Subcutaneous adipose tissue (tissue), 4 donors: ENCODE data around the gene GALE. TPM values are rescaled to one million over a fixed set of nuclear protein-coding genes. Genes with fewer than 3 reads are reported as not detected.

Source experiments
- CTCF ChIP-seq: fragments of 450-650 bp; IDR thresholded peaks from one replicate; pipeline ENCODE4 v1.5.1; 2016; ENCODE audit warnings: low read depth, mild to moderate bottlenecking, control low read depth, antibody characterized with exemption, moderate library complexity
- total RNA-seq, 4 donors: library from RNA; depleted of rRNA; stranded (reverse); fragments of >200 nt; gene quantifications; one replicate each; pipeline ENCODE4 v1.1.0, GENCODE V29; 2016

Gene GALE
- total RNA-seq, 4 donors from 2014 or later = 11.9 to 15.8 (median 13.9) TPM

GRCh38 chr1:23805025-23805424, 4.5 kb upstream of the GALE start:
- TF ChIP-seq CTCF = no peak

GRCh38 chr1:23804183-23804835, 3.8 kb upstream of the GALE start:
- TF ChIP-seq CTCF = no peak

- no peak for TF ChIP-seq CTCF
These were observed 3.1 kb upstream of the GALE start for GRCh38 chr1:23803674-23804073.

GRCh38 chr1:23801876-23802275, 1.3 kb upstream of the GALE start:
- no peak for TF ChIP-seq CTCF

- TF ChIP-seq CTCF = no peak
These were observed 789 bp upstream of the GALE start for GRCh38 chr1:23801338-23801748.

- no peak for TF ChIP-seq CTCF
These were observed 769 bp downstream of the GALE start for GRCh38 chr1:23799570-23800399.

- TF ChIP-seq CTCF = no peak
These were observed 1.3 kb downstream of the GALE start for GRCh38 chr1:23799255-23799569.
